Right lung (tissue), 5 donors: Measurements from ENCODE around the gene COL4A6. TPM values are rescaled to one million over a fixed set of nuclear protein-coding genes. Genes with fewer than 3 reads are reported as not detected.

Experiments
- polyA plus RNA-seq, 5 donors: library from polyadenylated mRNA; unstranded; fragments of 120-200 nt; gene quantifications; one replicate each; pipeline versions ENCODE4 v1.2.1 to v1.2.3, GENCODE V29; 2013; ENCODE audit warnings: inconsistent platforms in 1 of 5, low replicate concordance in 1 of 5; ENCODE audit not compliant: insufficient read length in 5 of 5, insufficient read depth in 1 of 5

COL4A6 gene
- polyA plus RNA-seq, 5 donors = 10.5 to 17.8 (median 14.5) TPM

Other genes starting within 250 kb of the COL4A6 start
- 100 to 1,000 TPM; 136 to 195 (median 186) TPM for gene COL4A5, start 1.4 kb upstream of the COL4A6 start, polyA plus RNA-seq